Activated B cell treated with CpG ODN at 0.5 μM for 24 hours (primary cell): ENCODE measurements around the gene GLB1L3. TPM values are rescaled to one million over a fixed set of nuclear protein-coding genes. Genes with fewer than 3 reads are reported as not detected.

Experiments
- ATAC-seq: fragments of 200-7000 bp; cut with Tn5 transposase; one replicate; pipeline ENCODE4 v1.10.0; 2021; ENCODE audit warnings: low read depth, mild to moderate bottlenecking, moderate library complexity
- CTCF ChIA-PET: fragments of 350-600 bp; sonication (Branson Sonifier 250); formaldehyde crosslinking; loops from one replicate; lab custom pipeline; 2021; ENCODE audit warnings: antibody characterized with exemption; lab: Charles Lee
- POLR2A ChIA-PET: fragments of 350-600 bp; sonication (Branson Sonifier 250); formaldehyde crosslinking; loops from one replicate; lab custom pipeline; 2021; ENCODE audit warnings: antibody characterized with exemption; lab: Charles Lee
- DNase-seq: peaks from one replicate; pipeline ENCODE4 v3.0.0; 2022
- H3K27ac Mint-ChIP-seq: one replicate; pipeline ENCODE4 v1.8.0; 2020; ENCODE audit warnings: mixed read lengths
- H3K27me3 Mint-ChIP-seq: one replicate; pipeline ENCODE4 v1.8.0; 2021; ENCODE audit warnings: mixed read lengths
- H3K36me3 Mint-ChIP-seq: one replicate; pipeline ENCODE4 v1.8.0; 2021; ENCODE audit warnings: low read depth, mixed read lengths
- H3K4me1 Mint-ChIP-seq: one replicate; pipeline ENCODE4 v1.8.0; 2021; ENCODE audit warnings: mixed read lengths
- H3K4me3 Mint-ChIP-seq: one replicate; pipeline ENCODE4 v1.8.0; 2020; ENCODE audit warnings: mild to moderate bottlenecking, mixed read lengths
- H3K9me3 Mint-ChIP-seq: one replicate; pipeline ENCODE4 v1.8.0; 2020; ENCODE audit warnings: mixed read lengths
- CTCF ChIP-seq: fragments of 200-600 bp; IDR thresholded peaks from one replicate; pipeline ENCODE4 v1.8.0; 2022; ENCODE audit warnings: antibody characterized with exemption, mild to moderate bottlenecking
- intact Hi-C: fragments of 100-400 bp; cut with micrococcal nuclease; formaldehyde crosslinking; loops from one replicate; pipeline ENCODE4 v1.15.1; 2024
- total RNA-seq: library from RNA; stranded (reverse); gene quantifications from 2 replicates; pipeline ENCODE4 v1.2.3, GENCODE V29; 2022

Gene GLB1L3
- total RNA-seq, 1 donor from 2014 or later, result not detected

GRCh38 chr11:134291196-134291595, 15.0 kb downstream of the GLB1L3 start:
- Mint-ChIP-seq H3K4me1 (no peaks in the 10 kb centered on the region), H3K27ac (no peak overlapping the region), H3K4me3 (no peak overlapping the region), H3K36me3 (no peaks in the 10 kb centered on the region), H3K9me3 (no peaks in the 10 kb centered on the region), H3K27me3 (peaks cover 5% of the 10 kb centered on the region)
- DNase-seq (no peak), ATAC-seq (no peak)
- intact Hi-C loops, result no loop called here
- TF ChIP-seq CTCF, result no peak
- CTCF ChIA-PET, result no interaction called here
- POLR2A ChIA-PET, result no interaction called here

DNA sequence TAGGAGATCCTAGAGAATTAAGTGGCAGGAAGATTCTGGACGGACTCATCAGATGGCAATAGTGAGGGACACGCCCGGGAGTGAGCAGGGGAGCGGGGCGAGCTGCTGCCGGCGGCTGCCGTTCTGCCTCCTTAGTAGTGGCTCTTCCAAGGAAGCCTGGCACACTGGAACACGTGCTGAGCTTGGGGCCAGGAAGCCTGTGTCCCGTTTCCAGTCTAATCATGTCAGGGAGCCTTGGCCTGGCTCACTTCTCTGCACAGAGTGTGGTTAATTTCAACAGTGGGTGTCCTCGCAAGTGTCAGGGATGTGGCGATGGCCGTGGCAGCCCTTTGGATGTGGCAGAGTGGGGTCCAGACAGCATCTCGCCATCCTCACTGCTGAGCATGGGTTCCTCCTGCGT, 16.5 kb downstream of the GLB1L3 start:
- ChIA-PET CTCF (no interaction called here), POLR2A (no interaction called here)
- Mint-ChIP-seq H3K4me1 (no peaks in the 10 kb centered on the region), H3K9me3 (no peaks in the 10 kb centered on the region), H3K36me3 (no peaks in the 10 kb centered on the region), H3K4me3 (no peak overlapping the region), H3K27me3 (peaks cover 4% of the 10 kb centered on the region), H3K27ac (no peak overlapping the region)
- DNase-seq (no peak), ATAC-seq (no peak)
- TF ChIP-seq CTCF, result no peak
- intact Hi-C loops, result no loop called here

- H3K9me3 Mint-ChIP-seq, result no peaks in the 10 kb centered on the region
- ChIA-PET CTCF (no interaction called here), POLR2A (no interaction called here)
- ATAC-seq (no peak), DNase-seq (no peak)
- peaks cover 6% of the 10 kb centered on the region for H3K27me3 Mint-ChIP-seq
- no peak for TF ChIP-seq CTCF
- H3K4me3 Mint-ChIP-seq, result no peak overlapping the region
- intact Hi-C loops, result no loop called here
- no peaks in the 10 kb centered on the region for H3K4me1 Mint-ChIP-seq
- H3K27ac Mint-ChIP-seq, result no peak overlapping the region
- no peaks in the 10 kb centered on the region for H3K36me3 Mint-ChIP-seq
Observed at GRCh38 chr11:134293119-134294113, 17.2 kb downstream of the GLB1L3 start.

DNA sequence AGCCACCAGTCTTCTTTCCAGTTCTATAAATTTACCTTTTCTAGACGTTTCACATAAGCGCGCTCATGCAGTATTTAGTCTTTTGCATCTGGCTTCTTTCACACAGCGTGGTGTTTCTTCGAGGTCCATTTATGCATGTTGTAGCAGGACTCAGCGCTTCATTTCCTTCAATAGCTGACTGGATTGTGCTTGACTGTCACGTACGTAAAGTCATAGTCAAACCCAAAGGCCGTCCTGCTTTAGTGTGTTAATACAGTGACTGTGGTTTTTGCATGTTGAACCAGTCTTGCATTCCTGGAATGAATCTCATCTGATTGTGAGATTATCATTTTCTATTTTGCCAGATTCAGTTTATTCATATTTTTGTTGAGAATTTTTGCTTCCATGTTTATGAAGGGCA, 18.5 kb downstream of the GLB1L3 start:
- ATAC-seq (no peak), DNase-seq (no peak)
- Mint-ChIP-seq H3K36me3 (no peaks in the 10 kb centered on the region), H3K4me1 (no peaks in the 10 kb centered on the region), H3K9me3 (no peaks in the 10 kb centered on the region), H3K4me3 (no peak overlapping the region), H3K27ac (no peak overlapping the region), H3K27me3 (peaks cover 6% of the 10 kb centered on the region)
- ChIA-PET POLR2A (no interaction called here), CTCF (no interaction called here)
- intact Hi-C loops, result no loop called here
- TF ChIP-seq CTCF, result no peak

DNA sequence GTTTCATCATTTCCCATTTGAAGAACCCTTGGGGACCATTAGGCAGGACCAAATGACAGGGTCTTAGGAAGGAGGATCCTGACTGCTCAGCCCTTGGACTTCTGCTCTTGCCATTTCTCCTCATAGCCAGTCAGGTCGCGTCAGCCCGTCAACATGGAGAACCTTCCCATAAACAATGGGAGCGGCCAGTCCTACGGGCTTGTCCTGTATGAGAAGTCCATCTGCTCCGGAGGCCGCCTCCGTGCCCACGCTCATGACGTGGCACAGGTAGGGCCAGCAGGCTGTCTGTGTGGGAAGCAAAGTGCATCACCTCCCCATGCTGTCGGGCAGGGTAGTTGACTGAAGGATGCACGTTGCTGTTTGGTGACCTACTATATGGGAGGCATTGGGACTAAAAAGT, 36.0 kb downstream of the GLB1L3 start:
- no peak for DNase-seq
- Mint-ChIP-seq H3K27ac (no peak overlapping the region), H3K27me3 (peaks cover 11% of the 10 kb centered on the region), H3K36me3 (no peaks in the 10 kb centered on the region), H3K4me3 (no peak overlapping the region), H3K9me3 (peaks cover 6% of the 10 kb centered on the region), H3K4me1 (no peaks in the 10 kb centered on the region)
- POLR2A ChIA-PET, result no interaction called here
- no peak for TF ChIP-seq CTCF
- no peak for ATAC-seq
- CTCF ChIA-PET, result no interaction called here
- intact Hi-C loops, result no loop called here
